ENCODE data around the gene LARGE1.

GRCh38 chr22:33819743-33820142, 100.5 kb downstream of the LARGE1 start:
- TF ChIP-seq TEAD4 (IDR thresholded peaks at IDR 0.05) (no peak), MAX (IDR thresholded peaks at IDR 0.05) (no peak), EP300 (IDR thresholded peaks at IDR 0.05; ENCODE audit: borderline replicate concordance) (no peak), FOXM1 (IDR thresholded peaks at IDR 0.05; ENCODE audit: borderline replicate concordance, low read depth) (no peak), CEBPB (IDR thresholded peaks at IDR 0.05) (no peak), YY1 (IDR thresholded peaks at IDR 0.05; ENCODE audit: low read depth) (no peak), TCF12 (IDR thresholded peaks at IDR 0.05; ENCODE audit: low read depth) (no peak), TAF1 (IDR thresholded peaks at IDR 0.05; ENCODE audit: low read depth) (no peak), CREB1 (IDR thresholded peaks at IDR 0.05; ENCODE audit: low read depth) (no peak), NFIC (IDR thresholded peaks at IDR 0.05) (no peak), RAD21 (IDR thresholded peaks at IDR 0.05; ENCODE audit: low read depth) (no peak), EGR1 (IDR thresholded peaks at IDR 0.05) (no peak)
- TF ChIP-seq, protein P1, sequence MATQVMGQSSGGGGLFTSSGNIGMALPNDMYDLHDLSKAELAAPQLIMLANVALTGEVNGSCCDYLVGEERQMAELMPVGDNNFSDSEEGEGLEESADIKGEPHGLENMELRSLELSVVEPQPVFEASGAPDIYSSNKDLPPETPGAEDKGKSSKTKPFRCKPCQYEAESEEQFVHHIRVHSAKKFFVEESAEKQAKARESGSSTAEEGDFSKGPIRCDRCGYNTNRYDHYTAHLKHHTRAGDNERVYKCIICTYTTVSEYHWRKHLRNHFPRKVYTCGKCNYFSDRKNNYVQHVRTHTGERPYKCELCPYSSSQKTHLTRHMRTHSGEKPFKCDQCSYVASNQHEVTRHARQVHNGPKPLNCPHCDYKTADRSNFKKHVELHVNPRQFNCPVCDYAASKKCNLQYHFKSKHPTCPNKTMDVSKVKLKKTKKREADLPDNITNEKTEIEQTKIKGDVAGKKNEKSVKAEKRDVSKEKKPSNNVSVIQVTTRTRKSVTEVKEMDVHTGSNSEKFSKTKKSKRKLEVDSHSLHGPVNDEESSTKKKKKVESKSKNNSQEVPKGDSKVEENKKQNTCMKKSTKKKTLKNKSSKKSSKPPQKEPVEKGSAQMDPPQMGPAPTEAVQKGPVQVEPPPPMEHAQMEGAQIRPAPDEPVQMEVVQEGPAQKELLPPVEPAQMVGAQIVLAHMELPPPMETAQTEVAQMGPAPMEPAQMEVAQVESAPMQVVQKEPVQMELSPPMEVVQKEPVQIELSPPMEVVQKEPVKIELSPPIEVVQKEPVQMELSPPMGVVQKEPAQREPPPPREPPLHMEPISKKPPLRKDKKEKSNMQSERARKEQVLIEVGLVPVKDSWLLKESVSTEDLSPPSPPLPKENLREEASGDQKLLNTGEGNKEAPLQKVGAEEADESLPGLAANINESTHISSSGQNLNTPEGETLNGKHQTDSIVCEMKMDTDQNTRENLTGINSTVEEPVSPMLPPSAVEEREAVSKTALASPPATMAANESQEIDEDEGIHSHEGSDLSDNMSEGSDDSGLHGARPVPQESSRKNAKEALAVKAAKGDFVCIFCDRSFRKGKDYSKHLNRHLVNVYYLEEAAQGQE (IDR thresholded peaks at IDR 0.05; ENCODE audit: low read depth): no peak
